ENCODE data around the gene CR1L. TPM values are rescaled to one million over a fixed set of nuclear protein-coding genes. Genes with fewer than 3 reads are reported as not detected.
A peak's percentile ranks its signal among the peaks of the same experiment; 100 is the strongest.

The CR1L gene
- total RNA-seq, 3 donors from 2014 or later, result not detected

GRCh38 chr1:207645635-207646081, 725 bp downstream of the CR1L start:
- DNase-seq (no peak), ATAC-seq (peak; percentile 21)
- no peak for TF ChIP-seq CTCF (IDR thresholded peaks at IDR 0.05)
- no peak overlapping the region for H3K4me3 ChIP-seq
- H3K36me3 ChIP-seq (ENCODE audit: low read depth), result no peaks in the 10 kb centered on the region
- H3K9me3 ChIP-seq, result no peaks in the 10 kb centered on the region
- intact Hi-C loops (cut with DNase I, micrococcal nuclease), result no loop called here
- peaks cover 4% of the 10 kb centered on the region for H3K4me1 ChIP-seq (ENCODE audit: low read depth)

GRCh38 chr1:207646171-207646570, 1.2 kb downstream of the CR1L start:
- Histone ChIP-seq H3K9me3 (no peaks in the 10 kb centered on the region), H3K36me3 (ENCODE audit: low read depth) (no peaks in the 10 kb centered on the region), H3K4me3 (no peak overlapping the region), H3K4me1 (ENCODE audit: low read depth) (peaks cover 4% of the 10 kb centered on the region)
- ATAC-seq (no peak), DNase-seq (no peak)
- no peak for TF ChIP-seq CTCF (IDR thresholded peaks at IDR 0.05)
- intact Hi-C loops (cut with DNase I, micrococcal nuclease), result no loop called here

GRCh38 chr1:207646944-207647579, 2.1 kb downstream of the CR1L start:
- TF ChIP-seq CTCF (IDR thresholded peaks at IDR 0.05), result no peak
- no peak for ATAC-seq
- Histone ChIP-seq H3K36me3 (ENCODE audit: low read depth) (no peaks in the 10 kb centered on the region), H3K4me3 (no peak overlapping the region), H3K9me3 (no peaks in the 10 kb centered on the region), H3K4me1 (ENCODE audit: low read depth) (peaks cover 4% of the 10 kb centered on the region)
- no peak for DNase-seq
- intact Hi-C loops (cut with DNase I, micrococcal nuclease), result no loop called here

GRCh38 chr1:207647671-207648333, 2.9 kb downstream of the CR1L start:
- intact Hi-C loops (cut with DNase I, micrococcal nuclease), result no loop called here
- H3K9me3 ChIP-seq, result no peaks in the 10 kb centered on the region
- H3K4me1 ChIP-seq (ENCODE audit: low read depth), result peaks cover 4% of the 10 kb centered on the region
- no peaks in the 10 kb centered on the region for H3K36me3 ChIP-seq (ENCODE audit: low read depth)
- ATAC-seq (no peak), DNase-seq (no peak)
- H3K4me3 ChIP-seq, result no peak overlapping the region
- TF ChIP-seq CTCF (IDR thresholded peaks at IDR 0.05), result no peak

GRCh38 chr1:207648334-207649209, 3.6 kb downstream of the CR1L start:
- peak; percentile 34 for ATAC-seq

More at GRCh38 chr1:207648334-207649209, 3.6 kb downstream of the CR1L start:
- intact Hi-C loops (cut with DNase I, micrococcal nuclease), result no loop called here
- Histone ChIP-seq H3K4me3 (no peak overlapping the region), H3K4me1 (ENCODE audit: low read depth) (peaks cover 4% of the 10 kb centered on the region), H3K9me3 (no peaks in the 10 kb centered on the region), H3K36me3 (ENCODE audit: low read depth) (no peaks in the 10 kb centered on the region)
- no peak for TF ChIP-seq CTCF (IDR thresholded peaks at IDR 0.05)
- DNase-seq, result no peak
